Activated CD4-positive, alpha-beta T cell treated with anti-CD3 and anti-CD28 coated beads, Interleukin-2, amount 10 ng/mL, durations not matched to agents 24 days and 14 days (primary cell): ENCODE results near the gene UNC79. TPM values are rescaled to one million over a fixed set of nuclear protein-coding genes. Genes with fewer than 3 reads are reported as not detected.

Experiments used
- DNase-seq: peaks from one replicate; pipeline ENCODE4 v3.0.0; 2022
- H3K27ac Mint-ChIP-seq: one replicate; pipeline ENCODE4 v1.8.0; 2022; ENCODE audit warnings: mild to moderate bottlenecking, mixed read lengths
- H3K27me3 Mint-ChIP-seq: one replicate; pipeline ENCODE4 v1.8.0; 2022; ENCODE audit warnings: mixed read lengths
- H3K36me3 Mint-ChIP-seq: one replicate; pipeline ENCODE4 v1.8.0; 2022; ENCODE audit warnings: low read depth, mild to moderate bottlenecking, mixed read lengths
- H3K4me1 Mint-ChIP-seq: one replicate; pipeline ENCODE4 v1.8.0; 2021; ENCODE audit warnings: mixed read lengths
- H3K4me3 Mint-ChIP-seq: one replicate; pipeline ENCODE4 v1.8.0; 2022; ENCODE audit warnings: mild to moderate bottlenecking, moderate library complexity, mixed read lengths
- H3K9me3 Mint-ChIP-seq: one replicate; pipeline ENCODE4 v1.8.0; 2021; ENCODE audit warnings: mixed read lengths
- intact Hi-C: fragments of 100-400 bp; cut with micrococcal nuclease; formaldehyde crosslinking; loops from one replicate; pipeline ENCODE4 v1.15.1; 2023
- total RNA-seq: library from RNA; stranded (reverse); gene quantifications from 2 replicates; pipeline ENCODE4 v1.2.3, GENCODE V29; 2022

UNC79 gene
- total RNA-seq, 1 donor from 2014 or later, result not detected

DNA sequence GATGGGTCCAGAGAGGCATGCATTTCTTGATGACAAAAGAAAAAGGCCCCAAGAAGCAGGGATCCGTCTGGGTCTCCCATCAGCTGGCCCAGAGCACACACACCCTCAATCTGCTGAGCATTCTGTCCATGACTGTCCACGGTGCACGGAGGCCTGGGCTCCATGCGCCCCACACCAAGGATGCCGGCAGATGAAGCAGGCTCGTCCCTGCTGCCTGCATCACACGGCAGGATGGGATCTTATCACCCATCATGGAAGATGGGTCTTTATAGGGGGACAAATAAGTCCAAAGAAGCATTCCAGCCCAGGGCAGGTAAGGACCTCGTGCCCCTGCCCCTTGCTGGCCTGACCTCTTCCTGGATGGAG lies 297.9 kb downstream of the UNC79 start:
- Mint-ChIP-seq H3K27ac (no peak overlapping the region), H3K27me3 (no peaks in the 10 kb centered on the region), H3K36me3 (no peaks in the 10 kb centered on the region), H3K4me3 (no peak overlapping the region), H3K9me3 (no peaks in the 10 kb centered on the region), H3K4me1 (no peaks in the 10 kb centered on the region)
- DNase-seq, result no peak
- intact Hi-C loops, result no loop called here

GRCh38 chr14:93729993-93730392 lies 299.3 kb downstream of the UNC79 start:
- Mint-ChIP-seq H3K27me3 (no peaks in the 10 kb centered on the region), H3K9me3 (no peaks in the 10 kb centered on the region), H3K27ac (no peak overlapping the region), H3K4me3 (no peak overlapping the region), H3K4me1 (no peaks in the 10 kb centered on the region), H3K36me3 (no peaks in the 10 kb centered on the region)
- intact Hi-C loops, result no loop called here
- no peak for DNase-seq

GRCh38 chr14:93731753-93732152 lies 301.0 kb downstream of the UNC79 start:
- Mint-ChIP-seq H3K4me3 (no peak overlapping the region), H3K36me3 (no peaks in the 10 kb centered on the region), H3K27me3 (no peaks in the 10 kb centered on the region), H3K27ac (no peak overlapping the region), H3K9me3 (no peaks in the 10 kb centered on the region), H3K4me1 (no peaks in the 10 kb centered on the region)
- intact Hi-C loops, result no loop called here
- DNase-seq, result no peak

DNA sequence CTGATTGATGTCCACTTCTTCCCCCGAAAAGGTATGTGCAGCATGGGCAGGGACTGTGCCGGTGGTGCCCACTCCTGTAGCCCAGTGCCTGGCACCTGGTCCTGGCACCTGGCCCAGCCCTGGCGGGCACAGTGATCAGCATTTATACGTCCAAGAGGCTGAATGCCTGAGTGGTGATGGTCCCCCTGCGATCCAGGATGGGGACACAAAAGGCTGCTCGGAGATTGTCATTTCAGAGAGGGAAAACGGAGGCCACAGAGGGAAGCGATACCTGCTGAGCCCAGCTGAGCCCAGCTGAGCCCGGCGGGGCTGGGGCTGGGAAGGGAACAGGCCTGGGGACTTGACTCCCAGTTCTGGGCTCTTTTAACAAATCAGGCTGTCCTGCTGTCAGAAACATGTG lies 301.8 kb downstream of the UNC79 start:
- Mint-ChIP-seq H3K27ac (no peak overlapping the region), H3K4me3 (no peak overlapping the region), H3K27me3 (no peaks in the 10 kb centered on the region), H3K4me1 (no peaks in the 10 kb centered on the region), H3K9me3 (no peaks in the 10 kb centered on the region), H3K36me3 (no peaks in the 10 kb centered on the region)
- intact Hi-C loops, result no loop called here
- DNase-seq, result no peak

DNA sequence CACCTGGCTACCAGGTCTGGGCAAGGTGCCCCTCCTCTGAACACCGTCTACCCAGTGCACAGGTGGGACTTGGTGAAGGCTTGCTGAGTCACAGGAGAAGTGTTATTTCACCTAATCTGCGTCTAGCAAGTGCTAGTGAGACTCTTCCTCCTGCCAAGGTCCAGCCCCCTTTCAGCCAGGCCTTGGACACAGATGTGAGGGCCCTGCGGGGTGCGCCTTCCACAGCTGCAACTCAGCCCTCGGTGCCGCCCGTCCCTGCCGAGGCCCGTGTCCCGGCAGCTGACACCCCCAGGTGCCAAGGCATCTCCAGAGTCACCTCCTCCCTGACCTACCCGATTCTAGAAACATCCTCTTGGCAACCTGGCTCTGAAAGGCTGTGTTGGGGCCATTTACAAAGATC lies 302.5 kb downstream of the UNC79 start:
- no peaks in the 10 kb centered on the region for H3K36me3 Mint-ChIP-seq
- no peak overlapping the region for H3K4me3 Mint-ChIP-seq
- H3K27me3 Mint-ChIP-seq, result peaks cover 1% of the 10 kb centered on the region
- DNase-seq, result no peak
- H3K9me3 Mint-ChIP-seq, result no peaks in the 10 kb centered on the region
- H3K4me1 Mint-ChIP-seq, result no peaks in the 10 kb centered on the region
- H3K27ac Mint-ChIP-seq, result no peak overlapping the region
- intact Hi-C loops, result no loop called here

- H3K4me1 Mint-ChIP-seq, result no peaks in the 10 kb centered on the region
- peaks cover 2% of the 10 kb centered on the region for H3K27me3 Mint-ChIP-seq
- H3K36me3 Mint-ChIP-seq, result no peaks in the 10 kb centered on the region
- no peak for DNase-seq
- intact Hi-C loops, result no loop called here
- no peak overlapping the region for H3K4me3 Mint-ChIP-seq
- no peaks in the 10 kb centered on the region for H3K9me3 Mint-ChIP-seq
- no peak overlapping the region for H3K27ac Mint-ChIP-seq
These were observed 302.9 kb downstream of the UNC79 start for GRCh38 chr14:93733631-93734030.

DNA sequence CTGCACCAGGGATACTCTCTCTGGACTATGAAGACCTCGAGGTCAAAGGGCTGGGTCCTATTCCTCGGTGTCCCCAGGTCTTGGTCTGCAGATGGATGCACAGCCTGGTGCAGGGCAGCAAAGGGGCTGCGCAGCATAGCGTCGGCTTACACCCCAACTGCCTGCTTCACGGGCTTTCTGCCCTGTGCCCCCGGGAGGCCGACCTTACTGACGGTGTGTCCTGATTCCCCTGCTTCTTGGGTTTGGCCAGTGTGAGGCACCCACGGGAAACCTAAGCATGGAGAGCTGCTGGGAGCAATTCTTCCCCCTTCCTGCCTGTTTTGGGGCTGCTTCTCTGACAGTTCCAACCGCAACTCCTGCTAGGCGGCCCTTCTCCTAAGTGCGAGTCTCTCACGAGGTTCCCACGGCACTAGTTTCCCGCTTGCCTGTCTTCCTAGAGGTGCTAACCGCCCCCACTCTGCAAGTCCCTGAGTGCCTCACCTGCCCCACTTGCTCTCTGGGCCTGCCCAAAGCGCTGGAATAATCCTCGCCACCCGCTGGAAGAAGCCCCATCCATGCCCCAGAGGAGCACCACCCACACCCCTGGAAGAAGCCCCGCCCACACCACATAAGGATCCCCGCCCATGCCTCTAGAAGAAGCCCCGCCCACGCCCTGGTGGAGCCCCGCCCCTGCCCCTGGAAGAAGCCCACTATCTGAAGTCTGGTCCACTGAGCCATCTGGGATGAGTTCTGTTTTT lies 303.5 kb downstream of the UNC79 start:
- Mint-ChIP-seq H3K4me3 (no peak overlapping the region), H3K36me3 (no peaks in the 10 kb centered on the region), H3K27ac (no peak overlapping the region), H3K4me1 (no peaks in the 10 kb centered on the region), H3K9me3 (no peaks in the 10 kb centered on the region), H3K27me3 (peaks cover 2% of the 10 kb centered on the region)
- no peak for DNase-seq
- intact Hi-C loops, result no loop called here

DNA sequence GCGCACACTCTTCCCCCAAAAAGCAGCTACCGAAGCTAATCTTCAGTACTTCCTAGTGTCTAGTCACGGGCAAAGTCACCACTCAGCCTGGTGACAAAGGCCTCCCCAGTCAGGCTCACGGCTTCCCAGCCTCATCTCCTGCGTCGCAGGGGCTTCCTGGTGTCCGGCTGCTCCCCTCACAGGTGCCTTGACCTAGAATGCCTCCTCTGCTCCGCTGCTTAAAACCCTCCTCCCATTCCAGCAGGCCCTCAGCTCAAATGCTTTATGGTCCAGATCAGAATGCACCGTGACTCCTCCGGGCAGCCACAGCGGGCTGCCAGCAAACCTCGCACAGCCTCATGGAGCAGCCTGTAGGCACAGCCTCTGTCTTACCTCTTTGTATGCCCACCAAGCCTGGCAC lies 304.5 kb downstream of the UNC79 start:
- peaks cover 2% of the 10 kb centered on the region for H3K27me3 Mint-ChIP-seq
- no peaks in the 10 kb centered on the region for H3K4me1 Mint-ChIP-seq
- H3K36me3 Mint-ChIP-seq, result no peaks in the 10 kb centered on the region
- no peak for DNase-seq
- no peak overlapping the region for H3K27ac Mint-ChIP-seq
- H3K9me3 Mint-ChIP-seq, result no peaks in the 10 kb centered on the region
- H3K4me3 Mint-ChIP-seq, result no peak overlapping the region
- intact Hi-C loops, result no loop called here

DNA sequence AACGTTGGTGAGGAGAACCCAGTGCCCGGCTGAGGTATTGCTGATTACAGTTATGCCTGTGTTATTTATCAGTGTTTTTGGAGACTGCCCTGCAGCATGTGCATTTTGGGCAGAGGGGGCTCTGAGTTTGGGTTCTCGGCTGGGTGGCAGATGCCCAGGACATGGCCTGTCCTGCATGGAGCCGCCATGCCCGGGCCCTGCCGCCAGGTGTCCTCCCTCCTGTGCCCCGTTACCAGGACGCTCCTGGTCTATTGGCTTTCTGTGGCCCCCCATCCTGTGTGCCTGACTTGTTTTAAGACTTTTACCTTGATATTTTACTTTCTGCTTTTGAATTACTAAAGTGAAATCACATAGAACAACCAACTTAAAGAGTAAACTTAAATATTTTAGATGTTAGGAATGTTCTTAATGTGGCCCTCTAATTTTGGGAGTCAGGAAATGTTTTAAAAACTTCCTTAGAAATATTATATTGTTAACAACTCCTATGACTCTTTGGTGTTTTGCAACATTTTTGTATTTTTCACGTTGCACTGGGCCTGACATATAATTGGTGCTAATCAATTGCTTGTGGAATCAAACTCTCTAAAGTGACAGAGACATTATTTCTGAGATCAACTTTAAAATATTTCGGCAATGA lies 305.8 kb downstream of the UNC79 start:
- DNase-seq, result no peak
- intact Hi-C loops, result no loop called here
- peaks cover 2% of the 10 kb centered on the region for H3K27me3 Mint-ChIP-seq

GRCh38 chr14:93737634-93738033 lies 306.9 kb downstream of the UNC79 start:
- no peaks in the 10 kb centered on the region for H3K36me3 Mint-ChIP-seq
- intact Hi-C loops, result no loop called here
- no peaks in the 10 kb centered on the region for H3K4me1 Mint-ChIP-seq
- no peak overlapping the region for H3K4me3 Mint-ChIP-seq
- H3K9me3 Mint-ChIP-seq, result no peaks in the 10 kb centered on the region
- H3K27me3 Mint-ChIP-seq, result peaks cover 2% of the 10 kb centered on the region
- no peak overlapping the region for H3K27ac Mint-ChIP-seq
- DNase-seq, result no peak

More for the DNA sequence above, 305.8 kb downstream of the UNC79 start:
- Mint-ChIP-seq H3K9me3 (no peaks in the 10 kb centered on the region), H3K27ac (no peak overlapping the region), H3K4me1 (no peaks in the 10 kb centered on the region), H3K36me3 (no peaks in the 10 kb centered on the region), H3K4me3 (no peak overlapping the region)

- H3K9me3 Mint-ChIP-seq, result no peaks in the 10 kb centered on the region
- no peaks in the 10 kb centered on the region for H3K4me1 Mint-ChIP-seq
- H3K36me3 Mint-ChIP-seq, result no peaks in the 10 kb centered on the region
- intact Hi-C loops, result no loop called here
- DNase-seq, result no peak
- no peak overlapping the region for H3K4me3 Mint-ChIP-seq
- peaks cover 2% of the 10 kb centered on the region for H3K27me3 Mint-ChIP-seq
- H3K27ac Mint-ChIP-seq, result no peak overlapping the region
These were observed 311.0 kb downstream of the UNC79 start for GRCh38 chr14:93741556-93742230.

DNA sequence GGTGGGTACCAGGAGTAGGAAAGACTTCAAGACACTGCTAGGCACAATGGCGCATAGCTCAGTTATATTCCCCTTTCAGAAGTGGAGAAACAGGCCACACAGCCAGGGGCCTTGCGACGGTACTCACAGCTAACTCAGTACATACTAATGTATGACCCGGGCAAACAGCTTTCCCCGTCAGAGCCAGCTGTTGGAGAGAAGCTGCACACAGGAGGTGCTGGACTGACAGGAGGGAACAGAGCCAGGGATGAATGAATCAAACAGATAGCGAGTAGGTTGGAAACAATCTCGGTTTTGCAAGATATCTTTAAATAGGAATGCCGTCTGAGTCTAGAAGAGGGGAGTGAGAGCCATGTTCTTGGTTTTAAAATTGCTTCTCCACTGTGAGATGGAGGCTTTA lies 312.0 kb downstream of the UNC79 start:
- intact Hi-C loops, result no loop called here
- no peaks in the 10 kb centered on the region for H3K9me3 Mint-ChIP-seq
- no peaks in the 10 kb centered on the region for H3K4me1 Mint-ChIP-seq
- no peak overlapping the region for H3K4me3 Mint-ChIP-seq
- no peak overlapping the region for H3K27ac Mint-ChIP-seq
- no peak for DNase-seq
- peaks cover 2% of the 10 kb centered on the region for H3K27me3 Mint-ChIP-seq
- H3K36me3 Mint-ChIP-seq, result no peaks in the 10 kb centered on the region

DNA sequence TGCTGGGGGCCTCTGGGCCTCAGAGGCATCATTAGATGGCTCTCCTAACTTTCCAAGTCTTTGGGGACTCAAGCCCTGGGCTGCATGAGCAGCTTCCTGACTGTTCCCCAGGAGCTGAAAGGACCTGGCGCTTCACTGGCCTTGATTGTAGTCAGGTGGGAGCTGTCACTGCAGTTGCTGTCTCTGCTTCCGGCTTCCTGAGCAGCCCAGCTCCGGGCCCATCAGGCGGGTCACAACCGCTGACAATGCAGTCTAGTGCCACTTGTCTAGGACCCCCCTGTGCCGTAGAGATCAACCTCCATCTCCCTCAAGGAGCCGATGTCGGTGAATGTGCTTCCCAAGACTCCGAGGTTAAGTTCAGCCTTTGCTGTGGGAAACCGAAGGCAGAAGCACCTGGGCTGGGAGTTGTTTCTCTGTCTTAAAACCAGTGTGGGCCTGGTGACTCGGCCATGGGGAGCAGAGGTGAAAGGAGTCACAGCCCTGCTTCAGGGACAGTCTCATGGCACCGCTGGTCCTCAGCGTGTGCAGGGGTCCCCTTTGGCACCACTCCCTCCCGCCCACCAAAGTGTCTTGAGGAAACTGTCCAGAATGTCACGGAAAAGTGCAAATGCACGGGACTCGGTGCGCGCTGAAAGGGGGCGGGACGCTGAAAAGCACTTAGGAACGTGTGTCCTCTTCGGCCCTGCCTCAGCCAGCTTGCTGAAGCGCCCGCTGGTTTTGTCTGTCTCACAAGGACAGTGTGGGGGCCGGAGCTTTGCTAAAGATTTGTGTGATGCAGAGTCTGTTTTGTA lies 312.7 kb downstream of the UNC79 start:
- DNase-seq, result no peak
- H3K27me3 Mint-ChIP-seq, result no peaks in the 10 kb centered on the region
- H3K27ac Mint-ChIP-seq, result no peak overlapping the region
- H3K4me1 Mint-ChIP-seq, result no peaks in the 10 kb centered on the region
- H3K9me3 Mint-ChIP-seq, result no peaks in the 10 kb centered on the region
- H3K4me3 Mint-ChIP-seq, result no peak overlapping the region
- intact Hi-C loops, result no loop called here
- H3K36me3 Mint-ChIP-seq, result no peaks in the 10 kb centered on the region

DNA sequence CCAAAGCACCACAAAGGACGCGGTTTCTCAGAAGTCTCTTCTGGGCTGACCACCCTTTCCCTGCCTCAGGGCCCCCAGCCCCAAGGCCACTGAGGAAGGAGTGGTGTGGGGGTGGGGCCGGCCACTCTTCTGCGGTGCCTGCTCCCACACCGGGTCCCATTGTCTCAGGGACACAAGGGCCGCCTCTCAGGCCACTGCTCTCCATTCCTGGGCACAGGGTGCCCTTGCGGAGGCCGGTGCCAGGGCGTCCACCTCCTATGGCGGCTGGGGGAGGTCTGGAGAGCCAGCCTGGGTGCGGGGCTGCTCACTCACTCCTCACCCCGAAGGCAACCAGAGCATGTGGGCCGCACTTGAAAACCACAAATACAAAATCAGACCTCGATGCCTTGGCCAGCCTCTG lies 313.4 kb downstream of the UNC79 start:
- intact Hi-C loops, result no loop called here
- Mint-ChIP-seq H3K4me3 (no peak overlapping the region), H3K27ac (no peak overlapping the region), H3K4me1 (no peaks in the 10 kb centered on the region), H3K27me3 (no peaks in the 10 kb centered on the region), H3K9me3 (no peaks in the 10 kb centered on the region), H3K36me3 (no peaks in the 10 kb centered on the region)
- DNase-seq, result no peak
